HCT116 (cell line): ENCODE data around the gene DCP1B. TPM values are rescaled to one million over a fixed set of nuclear protein-coding genes. Genes with fewer than 3 reads are reported as not detected.

ENCODE experiments used
- ATAC-seq: fragments of 200-7000 bp; cut with Tn5 transposase; 2 replicates; pipeline ENCODE4 v1.9.1; 2020; ENCODE audit warnings: mild to moderate bottlenecking, moderate library complexity
- BruUV-seq: library from RNA; stranded (reverse); fragments of 400-500 nt; replicated peaks from 2 replicates; lab custom pipeline; 2021; lab: Mats Ljungman, UMichigan
- CTCF ChIA-PET: fragments of 300-600 bp; sonication (Branson Sonifier 250); formaldehyde crosslinking; loops from one replicate; lab custom pipeline; 2021; ENCODE audit warnings: antibody characterized with exemption; lab: Charles Lee
- POLR2A ChIA-PET: fragments of 300-600, 350-600 bp; sonication (Branson Sonifier 250); formaldehyde crosslinking; loops from one replicate; lab custom pipeline; 2021; ENCODE audit warnings: antibody characterized with exemption; lab: Charles Lee
- RAD21 ChIA-PET, 2 experiments: fragments of 300-600 bp; sonication (Branson Sonifier 250); formaldehyde crosslinking; loops; one replicate each; lab custom pipeline; 2023; ENCODE audit warnings: low total read pairs in 2 of 2; ENCODE audit not compliant: uncharacterized antibody in 2 of 2, unreplicated experiment in 2 of 2, low non-redundant PET in 1 of 2; lab: Charles Lee
- DNase-seq: peaks from one replicate; pipeline ENCODE4 v3.0.0-alpha.2; 2010; ENCODE audit warnings: low read depth, low spot score
- H2AFZ ChIP-seq: fragments of 200-600 bp; shearing (Covaris generic), sonication (generic); 2 replicates; pipeline ENCODE4 v1.6.1; 2017; ENCODE audit warnings: low read depth, mixed run types, mixed read lengths, antibody characterized with exemption, low read length; ENCODE audit not compliant: poor library complexity, severe bottlenecking
- H3K27ac ChIP-seq: 2 replicates; pipeline ENCODE4 v1.5.1; 2012; ENCODE audit warnings: low read depth, low read length
- H3K27me3 ChIP-seq: fragments of 200-600 bp; sonication (generic); 2 replicates; pipeline ENCODE4 v1.6.1; 2016; ENCODE audit warnings: mixed run types, low read length, mixed read lengths; ENCODE audit not compliant: insufficient read depth
- H3K36me3 ChIP-seq, 2 experiments: fragments of 200-500 bp in 1 of 2; fragments of 200-600 bp in 1 of 2; sonication (Bioruptor generic) in 1 of 2; sonication (generic) in 1 of 2; 2 replicates each; pipeline versions ENCODE4 v1.5.1 to v1.6.1; 2014 to 2016; ENCODE audit warnings: low read length in 2 of 2, inconsistent platforms in 1 of 2, mixed read lengths in 1 of 2, mixed run types in 1 of 2; ENCODE audit not compliant: insufficient read depth in 2 of 2, control insufficient read depth in 1 of 2
- H3K4me1 ChIP-seq, 2 experiments: fragments of 200-600 bp in 1 of 2; sonication (generic) in 1 of 2; 2 replicates each; pipeline versions ENCODE4 v1.5.1 to v1.6.1; 2012 to 2017; ENCODE audit warnings: low read length in 2 of 2, inconsistent platforms in 1 of 2, mild to moderate bottlenecking in 1 of 2, mixed read lengths in 1 of 2, mixed run types in 1 of 2, moderate library complexity in 1 of 2; ENCODE audit not compliant: insufficient read depth in 2 of 2, control insufficient read depth in 1 of 2
- H3K4me2 ChIP-seq: fragments of 200-600 bp; sonication (generic); 2 replicates; pipeline ENCODE4 v1.6.1; 2017; ENCODE audit warnings: mixed run types, low read length, mixed read lengths
- H3K4me3 ChIP-seq, 2 experiments: fragments of 200-600 bp in 1 of 2; sonication (generic) in 1 of 2; replicated peaks in 1 of 2; 2 replicates each; pipeline ENCODE4 v1.5.1; 2011 to 2016; ENCODE audit warnings: low read length in 2 of 2, control low read depth in 1 of 2, low read depth in 1 of 2, mild to moderate bottlenecking in 1 of 2, mixed read lengths in 1 of 2, mixed run types in 1 of 2
- H3K79me2 ChIP-seq: fragments of 200-600 bp; sonication (generic); 2 replicates; pipeline ENCODE4 v1.6.1; 2017; ENCODE audit warnings: mild to moderate bottlenecking, mixed run types, low read length, moderate library complexity, mixed read lengths; ENCODE audit not compliant: insufficient read depth
- H3K9ac ChIP-seq: fragments of 200-600 bp; sonication (generic); 2 replicates; pipeline ENCODE4 v1.6.1; 2016; ENCODE audit warnings: low read length, mixed read lengths
- H3K9me2 ChIP-seq: fragments of 200-600 bp; sonication (generic), shearing (Covaris generic); 2 replicates; pipeline ENCODE4 v1.6.1; 2017; ENCODE audit warnings: mixed run types, mild to moderate bottlenecking, moderate library complexity; ENCODE audit not compliant: insufficient read depth
- H3K9me3 ChIP-seq, 2 experiments: fragments of 200-500 bp in 1 of 2; fragments of 200-600 bp in 1 of 2; sonication (Bioruptor generic) in 1 of 2; sonication (generic) in 1 of 2; 2 replicates each; pipeline ENCODE4 v1.6.1; 2014 to 2017; ENCODE audit warnings: low read length in 2 of 2, mixed read lengths in 2 of 2, inconsistent platforms in 1 of 2, low read depth in 1 of 2, mild to moderate bottlenecking in 1 of 2, mixed run types in 1 of 2, moderate library complexity in 1 of 2; ENCODE audit not compliant: control insufficient read depth in 1 of 2, insufficient read depth in 1 of 2
- H4K20me1 ChIP-seq: fragments of 200-600 bp; sonication (generic), shearing (Covaris generic); 2 replicates; pipeline ENCODE4 v1.6.1; 2017; ENCODE audit warnings: mixed run types, mild to moderate bottlenecking, moderate library complexity; ENCODE audit not compliant: insufficient read depth
- CBX3 ChIP-seq: IDR thresholded peaks from 2 replicates; pipeline ENCODE4 v1.6.1; 2012; ENCODE audit warnings: low read depth
- CEBPB ChIP-seq: IDR thresholded peaks from 2 replicates; pipeline ENCODE4 v1.6.1; 2012; ENCODE audit warnings: low read depth
- CTCF ChIP-seq, 3 experiments: fragments of 200-600 bp in 1 of 3; sonication (generic) in 1 of 3; IDR thresholded peaks in 2 of 3; conservative IDR thresholded peaks in 1 of 3; 2 replicates each; pipeline ENCODE4 v1.5.1; 2012 to 2017; ENCODE audit warnings: low read depth in 2 of 3, low read length in 2 of 3, antibody characterized with exemption in 1 of 3, borderline replicate concordance in 1 of 3, control low read depth in 1 of 3, mild to moderate bottlenecking in 1 of 3, mixed read lengths in 1 of 3, mixed run types in 1 of 3, moderate library complexity in 1 of 3; ENCODE audit not compliant: insufficient read depth in 1 of 3
- EGR1 ChIP-seq: IDR thresholded peaks from 2 replicates; pipeline ENCODE4 v1.6.1; 2012; ENCODE audit warnings: low read depth
- FOSL1 ChIP-seq: IDR thresholded peaks from 2 replicates; pipeline ENCODE4 v1.6.1; 2012; ENCODE audit warnings: low read depth
- POLR2AphosphoS5 ChIP-seq: IDR thresholded peaks from 2 replicates; pipeline ENCODE4 v1.6.1; 2011; ENCODE audit warnings: mild to moderate bottlenecking, low read depth, low read length, moderate library complexity
- SP1 ChIP-seq: IDR thresholded peaks from 2 replicates; pipeline ENCODE4 v1.6.1; 2012; ENCODE audit warnings: low read depth
- YY1 ChIP-seq: IDR thresholded peaks from 2 replicates; pipeline ENCODE4 v1.6.1; 2011; ENCODE audit warnings: low read length, low read depth, moderate library complexity, mild to moderate bottlenecking; ENCODE audit not compliant: insufficient replicate concordance; ENCODE audit errors: extremely low read depth
- ZNF274 ChIP-seq: fragments of 200-500 bp; sonication (Bioruptor generic); IDR thresholded peaks from 2 replicates; pipeline ENCODE4 v1.6.1; 2014; ENCODE audit warnings: mild to moderate bottlenecking, low read depth, low read length, inconsistent platforms
- intact Hi-C: fragments of 100-400 bp; cut with micrococcal nuclease; formaldehyde crosslinking; loops from 2 replicates; pipeline ENCODE4 v1.10.0; 2022
- total RNA-seq: library from RNA; stranded (reverse); gene quantifications from one replicate; pipeline ENCODE4 v1.2.1, GENCODE V29; 2021; ENCODE audit not compliant: unreplicated experiment

DCP1B gene
- total RNA-seq, 1 experiment from 2014 or later = 13.8 TPM

GRCh38 chr12:1935700-1936378 lies 68.4 kb downstream of the DCP1B start:
- Histone ChIP-seq H3K9me3 (no peaks in the 10 kb centered on the region), H3K27me3 (no peaks in the 10 kb centered on the region), H3K9me2 (no peaks in the 10 kb centered on the region), H3K4me2 (no peak overlapping the region), H3K9ac (no peak overlapping the region), H4K20me1 (no peaks in the 10 kb centered on the region), H3K27ac (no peak overlapping the region), H2AFZ (no peak overlapping the region), H3K36me3 (no peaks in the 10 kb centered on the region), H3K79me2 (no peaks in the 10 kb centered on the region), H3K4me3 (no peak overlapping the region), H3K4me1 (no peaks in the 10 kb centered on the region)
- DNase-seq (no peak), ATAC-seq (no peak)
- BruUV-seq = no TSS peak
- TF ChIP-seq ZNF274 (no peak), CBX3 (no peak), POLR2AphosphoS5 (no peak), CTCF (IDR thresholded peaks at IDR 0.05 in 2 of 3, conservative IDR thresholded peaks at IDR 0.05 in 1 of 3; ENCODE audit: borderline replicate concordance in 1 of 3, insufficient read depth in 1 of 3, low read depth in 2 of 3, low read length in 2 of 3) (no peak), CEBPB (no peak), SP1 (no peak)
- CTCF ChIA-PET = no interaction called here
- POLR2A ChIA-PET = no interaction called here
- intact Hi-C loops = no loop called here
- RAD21 ChIA-PET = no interaction called here

DNA sequence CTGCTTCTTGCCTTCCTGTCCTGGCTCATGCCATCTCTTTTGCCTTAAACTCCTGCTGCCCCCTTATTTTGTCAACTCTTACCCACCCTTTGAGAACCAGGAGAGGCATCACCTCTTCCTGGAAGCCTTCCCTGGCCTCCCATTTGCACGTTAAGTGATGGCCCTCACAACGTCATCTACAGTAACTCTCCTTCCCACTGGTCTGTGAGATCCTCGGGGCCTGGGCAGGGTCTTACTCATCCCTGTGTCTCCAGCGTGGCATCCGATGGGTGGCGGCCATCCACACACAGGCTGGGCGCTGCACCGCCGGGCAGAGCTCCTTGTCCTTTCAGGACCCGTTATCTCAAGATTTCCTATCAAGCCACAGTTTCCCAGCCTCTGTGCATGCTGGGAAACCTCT lies 69.0 kb downstream of the DCP1B start:
- ChIA-PET RAD21 (no interaction called here), POLR2A (no interaction called here), CTCF (no interaction called here)
- ATAC-seq = no peak
- Histone ChIP-seq H3K36me3 (no peaks in the 10 kb centered on the region), H3K27me3 (no peaks in the 10 kb centered on the region), H3K27ac (no peak overlapping the region), H3K9ac (no peak overlapping the region), H3K4me2 (no peak overlapping the region), H3K79me2 (no peaks in the 10 kb centered on the region), H4K20me1 (no peaks in the 10 kb centered on the region), H2AFZ (no peak overlapping the region), H3K4me1 (no peaks in the 10 kb centered on the region), H3K9me3 (no peaks in the 10 kb centered on the region), H3K9me2 (no peaks in the 10 kb centered on the region), H3K4me3 (no peak overlapping the region)
- intact Hi-C loops = no loop called here
- BruUV-seq = no TSS peak
- no peak for DNase-seq
- TF ChIP-seq EGR1 (no peak), FOSL1 (no peak), YY1 (no peak)
